CD14-positive monocyte (primary cell): ENCODE measurements around the gene SSNA1. TPM values are rescaled to one million over a fixed set of nuclear protein-coding genes. Genes with fewer than 3 reads are reported as not detected.

Experiments
- DNase-seq, 3 donors: peaks; one replicate each; pipeline ENCODE4 v3.0.0-alpha.2; 2011 to 2022
- H2AFZ ChIP-seq: 2 replicates; pipeline ENCODE4 v1.6.0; 2012; ENCODE audit warnings: mild to moderate bottlenecking, low read depth, low read length, inconsistent platforms; ENCODE audit not compliant: insufficient read depth, poor library complexity, severe bottlenecking
- H3K27ac ChIP-seq, 2 donors: 1 replicate in 1 of 2; 2 replicates in 1 of 2; pipeline ENCODE4 v1.5.1; 2012 to 2013; ENCODE audit warnings: low read length in 2 of 2, control low read depth in 1 of 2, inconsistent platforms in 1 of 2, low read depth in 1 of 2, mild to moderate bottlenecking in 1 of 2
- H3K27me3 ChIP-seq, 2 donors: one replicate each; pipeline versions ENCODE4 v1.6.0 to v1.6.1; 2011 to 2013; ENCODE audit warnings: low read length in 2 of 2; ENCODE audit not compliant: control insufficient read depth in 2 of 2, insufficient read depth in 2 of 2
- H3K36me3 ChIP-seq, 2 donors: replicated peaks in 1 of 2; 1 replicate in 1 of 2; 2 replicates in 1 of 2; pipeline versions ENCODE4 v1.5.1 to v1.6.1; 2012 to 2013; ENCODE audit warnings: low read length in 2 of 2, control low read depth in 1 of 2, inconsistent platforms in 1 of 2, mild to moderate bottlenecking in 1 of 2; ENCODE audit not compliant: insufficient read depth in 2 of 2, control insufficient read depth in 1 of 2
- H3K4me1 ChIP-seq, 2 donors: 1 replicate in 1 of 2; 2 replicates in 1 of 2; pipeline versions ENCODE4 v1.5.1 to v1.6.1; 2012 to 2013; ENCODE audit warnings: low read length in 2 of 2, control low read depth in 1 of 2, inconsistent platforms in 1 of 2, mild to moderate bottlenecking in 1 of 2, moderate library complexity in 1 of 2; ENCODE audit not compliant: insufficient read depth in 2 of 2, control insufficient read depth in 1 of 2
- H3K4me2 ChIP-seq: replicated peaks from 2 replicates; pipeline ENCODE3; 2012; ENCODE audit warnings: low read length, moderate library complexity, mild to moderate bottlenecking; ENCODE audit not compliant: poor library complexity, severe bottlenecking; ENCODE audit errors: extremely low read depth
- H3K4me3 ChIP-seq, 3 experiments: fragments of 200-600 bp in 1 of 3; sonication (generic) in 1 of 3; replicated peaks in 1 of 3; 1 replicate in 2 of 3; 2 replicates in 1 of 3; pipeline ENCODE4 v1.5.1; 2011 to 2013; ENCODE audit warnings: low read length in 3 of 3, mild to moderate bottlenecking in 3 of 3, control low read depth in 2 of 3, low read depth in 2 of 3, inconsistent platforms in 1 of 3, moderate library complexity in 1 of 3
- H3K79me2 ChIP-seq: 2 replicates; pipeline ENCODE4 v1.6.0; 2012; ENCODE audit warnings: mild to moderate bottlenecking, control low read depth, inconsistent platforms, low read length, moderate library complexity; ENCODE audit not compliant: insufficient read depth
- H3K9ac ChIP-seq: 2 replicates; pipeline ENCODE4 v1.6.0; 2017; ENCODE audit warnings: low read length, mild to moderate bottlenecking; ENCODE audit not compliant: insufficient read depth, poor library complexity, severe bottlenecking
- H3K9me3 ChIP-seq, 2 donors: replicated peaks in 1 of 2; 1 replicate in 1 of 2; 2 replicates in 1 of 2; pipeline versions ENCODE4 v1.5.1 to v1.6.1; 2012 to 2013; ENCODE audit warnings: low read length in 2 of 2, control low read depth in 1 of 2; ENCODE audit not compliant: control insufficient read depth in 1 of 2, insufficient read depth in 1 of 2
- H4K20me1 ChIP-seq: 2 replicates; pipeline ENCODE4 v1.6.0; 2012; ENCODE audit warnings: mild to moderate bottlenecking, low read length, control low read depth, moderate library complexity; ENCODE audit not compliant: insufficient read depth
- H3K27ac Mint-ChIP-seq, 7 donors: one replicate each; pipeline ENCODE4 v1.8.0; 2020; ENCODE audit warnings: mild to moderate bottlenecking in 7 of 7, mixed read lengths in 7 of 7, moderate library complexity in 6 of 7, inconsistent platforms in 2 of 7
- H3K27me3 Mint-ChIP-seq, 3 donors: one replicate each; pipeline ENCODE4 v1.8.0; 2021 to 2022; ENCODE audit warnings: low read depth in 3 of 3, mild to moderate bottlenecking in 3 of 3, mixed read lengths in 3 of 3, moderate library complexity in 3 of 3, inconsistent platforms in 1 of 3
- H3K36me3 Mint-ChIP-seq, 2 donors: one replicate each; pipeline ENCODE4 v1.8.0; 2020; ENCODE audit warnings: mixed read lengths in 2 of 2, inconsistent platforms in 1 of 2, mild to moderate bottlenecking in 1 of 2
- H3K4me1 Mint-ChIP-seq: one replicate; pipeline ENCODE4 v1.8.0; 2020; ENCODE audit warnings: mild to moderate bottlenecking, mixed read lengths
- H3K4me3 Mint-ChIP-seq, 2 donors: one replicate each; pipeline ENCODE4 v1.8.0; 2020; ENCODE audit warnings: mild to moderate bottlenecking in 2 of 2, mixed read lengths in 2 of 2, moderate library complexity in 1 of 2
- H3K9me3 Mint-ChIP-seq, 7 donors: one replicate each; pipeline ENCODE4 v1.8.0; 2020 to 2022; ENCODE audit warnings: mixed read lengths in 7 of 7, mild to moderate bottlenecking in 6 of 7, moderate library complexity in 6 of 7, inconsistent platforms in 2 of 7
- WGBS: methylation state at CpG from one replicate; pipeline ENCODE4 v1.1.5; 2013; ENCODE audit warnings: missing lambda C conversion rate; ENCODE audit not compliant: insufficient coverage; 5-methylcytosine and 5-hydroxymethylcytosine counted together
- intact Hi-C, 2 donors: fragments of 100-400 bp; cut with micrococcal nuclease; formaldehyde crosslinking; loops; one replicate each; pipeline versions ENCODE4 v1.15.0 to v1.15.1; 2023
- polyA plus RNA-seq, 3 donors: library from polyadenylated mRNA; depleted of rRNA in 1 of 3; unstranded in 2 of 3; stranded (reverse) in 1 of 3; fragments of 300-500 nt in 2 of 3; fragments of >200 nt in 1 of 3; fragmentation: Illumina TruSeq in 2 of 3; gene quantifications; 1 replicate in 2 of 3; 2 replicates in 1 of 3; pipeline ENCODE4 v1.2.3, GENCODE V29; 2012 to 2021
- TF ChIP-seq, protein P1 (sequence below): fragments of 200-600 bp; IDR thresholded peaks from one replicate; pipeline ENCODE4 v1.8.0; 2022; ENCODE audit warnings: antibody characterized with exemption, mild to moderate bottlenecking

The SSNA1 gene
- polyA plus RNA-seq, 3 donors = 87.0 to 118 (median 98.3) TPM

DNA sequence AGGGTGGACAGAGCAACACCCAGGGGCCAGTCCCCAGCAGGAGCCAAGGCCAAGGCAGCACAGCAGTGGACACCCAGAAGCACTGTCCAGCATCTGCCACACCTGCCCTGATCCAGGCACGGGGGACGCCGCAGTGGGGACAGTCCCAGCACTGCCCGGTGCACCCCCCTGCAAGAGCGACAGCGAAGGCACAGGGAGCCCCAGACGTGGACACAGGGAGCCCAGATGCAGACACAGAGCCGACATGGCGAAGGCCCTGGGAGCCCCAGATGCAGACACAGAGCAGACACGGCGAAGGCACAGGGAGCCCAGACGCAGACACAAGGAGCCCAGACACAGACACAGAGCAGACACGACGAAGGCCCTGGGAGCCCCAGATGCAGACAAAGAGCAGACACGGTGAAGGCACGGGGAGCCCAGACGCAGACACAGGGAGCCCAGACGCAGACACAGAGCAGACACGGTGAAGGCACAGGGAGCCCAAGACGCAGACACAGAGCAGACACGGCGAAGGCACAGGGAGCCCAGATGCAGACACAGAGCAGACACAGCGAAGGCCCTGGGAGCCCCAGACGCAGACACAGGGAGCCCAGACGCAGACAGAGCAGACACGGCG, 4.4 kb upstream of the SSNA1 start:
- no peaks in the 10 kb centered on the region for H3K9me3 ChIP-seq
- H3K4me1 ChIP-seq = peaks cover 16 to 24% of the 10 kb centered on the region in 2 donors
- H3K36me3 ChIP-seq = peaks cover 72 to 80% of the 10 kb centered on the region in 2 donors
- H3K27me3 ChIP-seq = no peaks in the 10 kb centered on the region
- no peak overlapping the region for H3K9ac ChIP-seq
- WGBS = 97% methylated on average over 27 of the region's 27 CpGs
- peaks cover 53 to 79% of the 10 kb centered on the region in 2 donors for H3K36me3 Mint-ChIP-seq
- no peak overlapping the region for H3K27ac ChIP-seq
- H2AFZ ChIP-seq = no peak overlapping the region
- no peak overlapping the region for H3K4me2 ChIP-seq
- peaks cover 0 to 1% (median 0%) of the 10 kb centered on the region in 3 donors for H3K27me3 Mint-ChIP-seq
- DNase-seq = no peak
- no peaks in the 10 kb centered on the region for H3K9me3 Mint-ChIP-seq
- H3K27ac Mint-ChIP-seq = peak overlapping the region in 1 of 7 donors; percentile 58
- TF ChIP-seq, protein P1, sequence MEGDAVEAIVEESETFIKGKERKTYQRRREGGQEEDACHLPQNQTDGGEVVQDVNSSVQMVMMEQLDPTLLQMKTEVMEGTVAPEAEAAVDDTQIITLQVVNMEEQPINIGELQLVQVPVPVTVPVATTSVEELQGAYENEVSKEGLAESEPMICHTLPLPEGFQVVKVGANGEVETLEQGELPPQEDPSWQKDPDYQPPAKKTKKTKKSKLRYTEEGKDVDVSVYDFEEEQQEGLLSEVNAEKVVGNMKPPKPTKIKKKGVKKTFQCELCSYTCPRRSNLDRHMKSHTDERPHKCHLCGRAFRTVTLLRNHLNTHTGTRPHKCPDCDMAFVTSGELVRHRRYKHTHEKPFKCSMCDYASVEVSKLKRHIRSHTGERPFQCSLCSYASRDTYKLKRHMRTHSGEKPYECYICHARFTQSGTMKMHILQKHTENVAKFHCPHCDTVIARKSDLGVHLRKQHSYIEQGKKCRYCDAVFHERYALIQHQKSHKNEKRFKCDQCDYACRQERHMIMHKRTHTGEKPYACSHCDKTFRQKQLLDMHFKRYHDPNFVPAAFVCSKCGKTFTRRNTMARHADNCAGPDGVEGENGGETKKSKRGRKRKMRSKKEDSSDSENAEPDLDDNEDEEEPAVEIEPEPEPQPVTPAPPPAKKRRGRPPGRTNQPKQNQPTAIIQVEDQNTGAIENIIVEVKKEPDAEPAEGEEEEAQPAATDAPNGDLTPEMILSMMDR = no peak
- intact Hi-C loops = loop anchor here in 1 of 2 donors (5.0 kb wide), 1 partner anchor 67 kb away; no protein-coding TSS in a partner anchor
- peaks cover 3% of the 10 kb centered on the region for H4K20me1 ChIP-seq
- no peak overlapping the region for H3K4me3 Mint-ChIP-seq
- peaks cover 18% of the 10 kb centered on the region for H3K4me1 Mint-ChIP-seq
- H3K79me2 ChIP-seq = peaks cover 27% of the 10 kb centered on the region
- H3K4me3 ChIP-seq = no peak overlapping the region

DNA sequence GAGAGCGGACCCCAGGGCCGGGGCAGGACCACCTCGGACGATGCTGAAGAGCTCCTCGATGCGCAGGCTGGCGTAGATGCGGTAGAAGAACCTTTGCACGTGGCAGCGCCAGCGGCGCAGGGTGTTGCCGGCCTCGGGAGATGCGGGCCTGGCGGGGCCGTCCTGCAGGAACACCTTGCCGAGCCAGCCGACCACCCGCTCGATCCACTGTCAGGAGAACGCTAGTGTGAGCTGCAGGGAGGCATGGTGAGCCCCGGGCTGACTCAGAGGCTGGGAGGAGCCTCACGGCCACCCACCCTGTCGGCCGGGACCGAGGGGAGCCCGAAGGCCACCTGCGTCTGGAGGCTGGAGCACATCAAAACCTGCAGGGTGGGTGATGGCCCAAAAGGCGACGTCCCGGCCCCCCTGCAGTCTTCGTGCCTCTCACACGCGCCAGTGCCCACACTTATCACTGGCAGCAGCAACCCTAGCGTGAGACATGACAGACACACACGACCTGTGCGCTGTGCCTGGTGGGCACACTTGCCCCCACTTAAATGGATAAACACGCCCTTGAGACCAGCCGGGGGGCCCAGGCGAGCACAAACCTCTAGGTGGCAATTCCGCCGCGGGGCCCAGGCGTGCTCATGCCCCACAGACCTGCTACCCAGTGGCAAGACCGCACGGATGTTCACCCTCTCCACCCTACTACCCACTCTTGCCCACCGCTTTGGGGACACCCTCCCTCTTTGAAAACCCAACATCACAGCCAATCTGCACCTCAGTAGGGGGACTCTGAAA, 3.4 kb upstream of the SSNA1 start:
- 97% methylated on average over 44 of the region's 48 CpGs for WGBS
- no peak for DNase-seq
- peaks cover 12% of the 10 kb centered on the region for H4K20me1 ChIP-seq
- peaks cover 67 to 70% of the 10 kb centered on the region in 2 donors for H3K36me3 ChIP-seq
- no peak overlapping the region for H3K27ac ChIP-seq
- H3K4me1 ChIP-seq = peaks cover 26 to 34% of the 10 kb centered on the region in 2 donors
- H2AFZ ChIP-seq = no peak overlapping the region
- no peaks in the 10 kb centered on the region for H3K9me3 ChIP-seq
- no peak overlapping the region for H3K4me3 ChIP-seq
- H3K27me3 Mint-ChIP-seq = peaks cover 0 to 1% (median 0%) of the 10 kb centered on the region in 3 donors
- H3K36me3 Mint-ChIP-seq = peaks cover 47 to 76% of the 10 kb centered on the region in 2 donors
- H3K27me3 ChIP-seq = no peaks in the 10 kb centered on the region
- TF ChIP-seq, protein P1 = no peak
- intact Hi-C loops = loop anchor here (5.0 kb wide), 2 partner anchors 52 to 68 kb away; no protein-coding TSS in a partner anchor
- peaks cover 27% of the 10 kb centered on the region for H3K4me1 Mint-ChIP-seq
- H3K9me3 Mint-ChIP-seq = no peaks in the 10 kb centered on the region
- no peak overlapping the region for H3K4me2 ChIP-seq
- no peak overlapping the region for H3K27ac Mint-ChIP-seq
- H3K9ac ChIP-seq = no peak overlapping the region
- H3K4me3 Mint-ChIP-seq = no peak overlapping the region
- peaks cover 36% of the 10 kb centered on the region for H3K79me2 ChIP-seq
